ENCODE measurements around the gene GAREM1.

GRCh38 chr18:32280911-32281310 lies 189.8 kb downstream of the GAREM1 start:
- TF ChIP-seq ATF3 (IDR thresholded peaks at IDR 0.05) (no peak), CTCF (IDR thresholded peaks at IDR 0.05 in 2 of 3, conservative IDR thresholded peaks at IDR 0.05 in 1 of 3; ENCODE audit: borderline replicate concordance in 1 of 3, insufficient read depth in 1 of 3, low read depth in 2 of 3, low read length in 2 of 3) (no peak), SP1 (IDR thresholded peaks at IDR 0.05; ENCODE audit: low read depth) (no peak), EGR1 (IDR thresholded peaks at IDR 0.05; ENCODE audit: low read depth) (no peak), EZH2 (IDR thresholded peaks at IDR 0.05) (no peak), JUND (IDR thresholded peaks at IDR 0.05) (no peak), RAD21 (IDR thresholded peaks at IDR 0.05; ENCODE audit: low read depth) (no peak), POLR2A (IDR thresholded peaks at IDR 0.05; ENCODE audit: borderline replicate concordance, extremely low read depth, insufficient read depth, insufficient read length) (no peak)
- TF ChIP-seq, protein P1, sequence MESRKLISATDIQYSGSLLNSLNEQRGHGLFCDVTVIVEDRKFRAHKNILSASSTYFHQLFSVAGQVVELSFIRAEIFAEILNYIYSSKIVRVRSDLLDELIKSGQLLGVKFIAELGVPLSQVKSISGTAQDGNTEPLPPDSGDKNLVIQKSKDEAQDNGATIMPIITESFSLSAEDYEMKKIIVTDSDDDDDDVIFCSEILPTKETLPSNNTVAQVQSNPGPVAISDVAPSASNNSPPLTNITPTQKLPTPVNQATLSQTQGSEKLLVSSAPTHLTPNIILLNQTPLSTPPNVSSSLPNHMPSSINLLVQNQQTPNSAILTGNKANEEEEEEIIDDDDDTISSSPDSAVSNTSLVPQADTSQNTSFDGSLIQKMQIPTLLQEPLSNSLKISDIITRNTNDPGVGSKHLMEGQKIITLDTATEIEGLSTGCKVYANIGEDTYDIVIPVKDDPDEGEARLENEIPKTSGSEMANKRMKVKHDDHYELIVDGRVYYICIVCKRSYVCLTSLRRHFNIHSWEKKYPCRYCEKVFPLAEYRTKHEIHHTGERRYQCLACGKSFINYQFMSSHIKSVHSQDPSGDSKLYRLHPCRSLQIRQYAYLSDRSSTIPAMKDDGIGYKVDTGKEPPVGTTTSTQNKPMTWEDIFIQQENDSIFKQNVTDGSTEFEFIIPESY (IDR thresholded peaks at IDR 0.05; ENCODE audit: extremely low read depth, insufficient replicate concordance, low read length): no peak

Data from HCT116 (cell line).